Liver (tissue), 3 donors: ENCODE results near the gene SORBS2.

Experiments
- HNF4G ChIP-seq: IDR thresholded peaks from 2 replicates; pipeline ENCODE4 v1.6.1; 2016; ENCODE audit warnings: antibody characterized with exemption
- RAD21 ChIP-seq, 2 donors: IDR thresholded peaks; 2 replicates each; pipeline ENCODE4 v1.6.1; 2016; ENCODE audit warnings: antibody characterized with exemption in 2 of 2, mild to moderate bottlenecking in 2 of 2
- TF ChIP-seq, protein P1 (sequence below): fragments of 150-350 bp; IDR thresholded peaks from 2 replicates; pipeline ENCODE4 v1.5.1; 2017; ENCODE audit warnings: improper control_type of control experiment, low read depth, low read length; ENCODE audit not compliant: missing input control
- donor health status: healthy.
- donor health status: healthy.

DNA sequence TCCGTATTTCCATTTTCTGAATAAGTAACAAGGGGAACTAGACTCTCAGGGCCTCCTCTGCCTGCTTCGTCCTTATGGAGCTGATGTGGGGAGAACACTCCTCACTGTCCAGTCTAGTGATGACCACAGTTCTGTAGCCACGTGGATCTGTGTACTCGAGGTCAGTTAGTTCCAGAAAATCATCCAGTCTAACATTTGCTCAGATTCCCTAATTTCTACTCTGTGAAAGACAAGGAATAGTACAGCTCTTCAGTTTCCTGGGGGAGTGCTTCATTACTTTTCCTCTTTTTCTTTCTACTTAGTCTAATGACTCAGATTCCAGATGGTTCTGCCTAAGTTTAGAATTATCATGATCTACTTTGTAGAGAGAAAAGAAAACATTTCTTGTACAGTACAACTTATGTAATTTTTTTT lies 82.6 kb downstream of the SORBS2 start:
- no peak for TF ChIP-seq RAD21 (IDR thresholded peaks at IDR 0.05)
- TF ChIP-seq, protein P1, sequence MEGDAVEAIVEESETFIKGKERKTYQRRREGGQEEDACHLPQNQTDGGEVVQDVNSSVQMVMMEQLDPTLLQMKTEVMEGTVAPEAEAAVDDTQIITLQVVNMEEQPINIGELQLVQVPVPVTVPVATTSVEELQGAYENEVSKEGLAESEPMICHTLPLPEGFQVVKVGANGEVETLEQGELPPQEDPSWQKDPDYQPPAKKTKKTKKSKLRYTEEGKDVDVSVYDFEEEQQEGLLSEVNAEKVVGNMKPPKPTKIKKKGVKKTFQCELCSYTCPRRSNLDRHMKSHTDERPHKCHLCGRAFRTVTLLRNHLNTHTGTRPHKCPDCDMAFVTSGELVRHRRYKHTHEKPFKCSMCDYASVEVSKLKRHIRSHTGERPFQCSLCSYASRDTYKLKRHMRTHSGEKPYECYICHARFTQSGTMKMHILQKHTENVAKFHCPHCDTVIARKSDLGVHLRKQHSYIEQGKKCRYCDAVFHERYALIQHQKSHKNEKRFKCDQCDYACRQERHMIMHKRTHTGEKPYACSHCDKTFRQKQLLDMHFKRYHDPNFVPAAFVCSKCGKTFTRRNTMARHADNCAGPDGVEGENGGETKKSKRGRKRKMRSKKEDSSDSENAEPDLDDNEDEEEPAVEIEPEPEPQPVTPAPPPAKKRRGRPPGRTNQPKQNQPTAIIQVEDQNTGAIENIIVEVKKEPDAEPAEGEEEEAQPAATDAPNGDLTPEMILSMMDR: no peak
- no peak for TF ChIP-seq HNF4G
